GM10847 (cell line): Measurements from ENCODE around the gene NFASC.

Experiments
- POLR2A ChIP-seq: IDR thresholded peaks from 2 replicates; pipeline ENCODE4 v1.6.1; 2011; ENCODE audit not compliant: insufficient read length; ENCODE audit errors: extremely low read depth

NFASC gene

DNA sequence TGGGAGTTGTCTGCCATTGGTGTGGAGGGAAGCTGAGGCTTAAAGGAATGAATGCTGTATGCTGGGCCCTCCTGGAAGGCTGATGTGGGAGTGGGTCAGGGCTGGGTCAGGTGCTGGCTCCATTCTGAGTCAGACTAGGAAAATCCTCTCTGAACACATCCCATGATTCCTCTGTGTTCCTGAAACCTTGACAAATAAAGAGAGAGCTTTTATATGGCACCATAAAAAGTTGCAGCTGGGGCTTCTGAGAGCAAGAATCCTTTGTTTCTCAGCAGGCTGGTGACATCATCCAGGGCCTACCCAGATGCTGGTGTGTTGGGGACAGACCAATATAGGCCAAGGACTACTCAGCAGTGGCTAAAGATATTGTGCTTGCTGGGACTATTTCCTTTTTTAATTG is 27.8 kb upstream of the NFASC start:
- no peak for TF ChIP-seq POLR2A

DNA sequence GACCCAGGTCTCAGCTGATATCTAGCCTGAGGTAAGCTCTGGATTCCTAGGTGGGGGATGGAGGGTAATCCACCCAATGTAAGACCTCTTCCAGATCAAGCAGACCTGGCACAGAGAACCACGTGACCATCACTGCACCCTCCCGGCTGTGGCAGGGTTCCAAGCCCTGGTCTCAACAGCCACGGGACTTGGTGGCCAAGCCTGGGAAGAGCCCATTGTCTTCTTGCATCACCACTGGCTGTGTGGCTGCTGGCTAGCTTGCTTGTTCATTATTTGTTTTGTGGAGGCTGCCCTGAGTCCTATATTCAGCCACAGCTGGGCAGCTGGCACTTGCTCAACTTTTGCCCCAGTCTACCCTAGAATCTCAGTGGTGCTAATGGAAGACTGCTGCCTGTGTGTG is 24.1 kb upstream of the NFASC start:
- no peak for TF ChIP-seq POLR2A

DNA sequence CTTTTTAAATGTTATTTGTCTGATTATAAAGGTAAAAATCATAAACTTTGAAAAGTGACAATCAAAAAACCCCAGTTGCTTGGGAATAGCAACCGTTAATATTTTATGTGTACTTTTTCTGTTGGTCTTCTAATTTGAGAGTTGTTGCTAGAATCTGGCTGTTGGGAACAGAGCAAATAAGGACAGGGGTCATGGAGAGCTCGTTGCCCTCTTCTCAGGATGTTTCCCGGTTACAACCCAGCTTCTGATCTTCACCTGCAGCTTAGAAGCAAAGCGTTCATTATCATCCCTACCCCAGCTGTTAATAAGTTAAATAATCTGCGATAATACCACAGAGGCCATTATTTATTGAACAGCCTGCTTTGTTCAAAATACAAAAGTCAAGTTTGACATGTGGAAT is 22.1 kb upstream of the NFASC start:
- TF ChIP-seq POLR2A, result no peak

DNA sequence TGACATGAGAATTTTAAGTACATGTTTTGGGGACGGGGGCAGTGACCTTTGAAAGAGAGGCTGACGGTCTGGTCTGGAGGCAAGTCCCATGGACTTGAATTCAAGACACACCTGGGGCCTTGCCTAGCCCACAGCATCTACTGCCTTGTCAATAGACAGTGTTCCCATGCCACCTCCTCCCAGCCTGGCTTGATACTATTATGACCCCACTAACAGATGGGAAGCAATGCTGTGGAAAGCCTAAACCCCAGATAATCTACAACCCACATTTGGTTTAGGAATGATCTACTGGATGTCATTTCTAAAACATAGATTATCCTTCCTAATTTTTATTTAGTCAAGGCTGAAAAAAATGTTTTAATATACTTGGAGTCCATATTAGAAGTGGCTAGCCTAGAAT is 17.8 kb upstream of the NFASC start:
- no peak for TF ChIP-seq POLR2A

DNA sequence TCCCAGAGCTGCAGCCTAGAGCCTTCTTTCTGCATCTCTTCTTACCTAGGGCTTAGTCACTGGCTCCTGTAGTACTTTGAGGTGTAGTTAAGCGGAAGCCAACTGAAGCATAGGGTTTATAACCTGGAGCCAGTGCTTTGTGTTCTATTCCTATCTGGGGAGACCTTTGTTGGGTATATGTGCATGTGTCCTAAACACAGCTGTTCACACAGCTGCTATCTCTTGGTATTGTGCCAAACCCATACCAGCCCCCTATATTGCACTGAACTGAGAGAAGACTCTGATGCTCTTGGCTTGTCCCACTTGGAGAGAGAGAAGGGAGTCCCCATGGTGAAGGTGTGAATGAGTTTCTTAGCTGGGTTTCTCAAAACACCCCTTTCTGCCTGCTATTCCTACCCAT is 17.2 kb upstream of the NFASC start:
- TF ChIP-seq POLR2A, result no peak

DNA sequence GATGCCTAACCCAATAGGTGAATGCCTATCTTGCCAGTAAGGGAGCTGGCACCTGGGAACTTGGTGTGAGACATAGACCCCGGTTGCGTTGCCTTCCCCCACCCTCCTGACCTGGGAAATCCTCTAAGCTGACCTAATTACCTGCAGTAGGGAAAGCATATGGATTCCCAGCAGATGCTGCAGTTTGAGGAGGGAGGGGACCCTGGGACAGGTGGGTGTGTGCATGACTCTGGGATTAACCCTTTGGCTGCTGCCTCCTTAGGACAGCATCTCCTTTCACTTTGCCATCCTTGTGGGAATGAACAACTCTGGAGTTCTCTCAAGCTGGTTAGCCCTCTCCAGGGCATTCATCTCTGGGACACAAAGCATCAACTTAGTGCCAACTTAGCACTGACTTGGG is 16.4 kb upstream of the NFASC start:
- TF ChIP-seq POLR2A, result no peak

DNA sequence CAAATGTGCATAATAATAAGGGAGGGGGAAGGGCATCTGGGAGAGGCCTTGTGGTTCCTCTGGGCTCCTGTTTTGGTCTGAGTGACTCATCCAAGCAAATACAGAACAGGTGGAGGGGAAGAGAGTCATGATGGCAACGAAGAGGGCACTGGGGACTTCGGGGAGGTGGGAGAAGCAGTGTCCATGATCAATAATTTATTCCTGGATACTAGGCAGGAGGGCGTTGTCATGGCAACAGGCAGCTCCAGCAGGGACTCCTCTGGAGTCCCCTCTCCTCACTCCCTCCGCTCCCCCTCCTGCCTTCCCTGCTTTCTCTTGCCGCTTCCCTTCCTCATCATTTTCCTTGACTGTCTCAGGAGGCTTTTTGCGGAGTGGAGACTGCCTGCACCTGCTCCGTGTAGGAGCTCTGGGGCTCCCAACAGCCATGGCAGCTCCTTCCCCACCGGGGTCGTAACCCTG is 12.3 kb upstream of the NFASC start:
- no peak for TF ChIP-seq POLR2A

DNA sequence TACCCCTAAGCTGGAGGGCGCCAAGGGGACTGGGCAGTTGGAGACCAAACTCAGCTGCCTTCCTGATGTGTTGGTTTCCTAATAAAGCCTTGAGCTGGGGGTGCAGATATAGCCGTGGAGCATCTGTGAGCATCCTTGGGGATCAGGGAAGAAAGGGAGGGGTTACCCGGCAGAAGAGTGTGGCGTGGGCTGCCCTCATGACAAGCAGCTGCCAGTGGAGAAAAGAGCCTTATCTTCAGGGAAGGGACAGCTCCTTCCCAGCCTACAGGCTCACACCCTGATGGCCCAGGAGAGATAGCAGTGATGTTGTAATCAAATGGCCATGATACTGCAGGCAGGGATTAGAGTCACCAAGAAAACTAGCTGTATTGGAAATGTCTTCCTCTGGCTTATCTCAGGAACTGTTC is 10.8 kb upstream of the NFASC start:
- TF ChIP-seq POLR2A, result no peak

DNA sequence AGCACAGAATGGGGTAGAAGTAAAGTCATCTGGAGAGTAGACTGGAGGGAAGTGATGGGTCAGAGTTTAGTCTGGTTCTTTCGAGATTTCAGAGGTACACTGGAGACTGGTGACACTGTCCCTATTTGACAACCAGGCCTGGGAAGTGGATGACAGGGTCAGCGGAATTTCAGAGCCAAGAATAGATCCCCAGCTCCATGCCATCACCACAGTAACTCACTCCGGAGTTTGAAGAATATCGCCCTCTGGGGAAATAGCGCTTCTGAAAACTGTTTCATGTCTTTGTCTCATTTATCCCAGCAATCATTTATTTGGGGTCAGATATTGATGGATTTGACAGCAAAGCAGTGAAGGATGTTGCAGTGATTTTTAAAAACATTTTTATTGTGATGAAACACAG is 7.6 kb upstream of the NFASC start:
- TF ChIP-seq POLR2A, result no peak

DNA sequence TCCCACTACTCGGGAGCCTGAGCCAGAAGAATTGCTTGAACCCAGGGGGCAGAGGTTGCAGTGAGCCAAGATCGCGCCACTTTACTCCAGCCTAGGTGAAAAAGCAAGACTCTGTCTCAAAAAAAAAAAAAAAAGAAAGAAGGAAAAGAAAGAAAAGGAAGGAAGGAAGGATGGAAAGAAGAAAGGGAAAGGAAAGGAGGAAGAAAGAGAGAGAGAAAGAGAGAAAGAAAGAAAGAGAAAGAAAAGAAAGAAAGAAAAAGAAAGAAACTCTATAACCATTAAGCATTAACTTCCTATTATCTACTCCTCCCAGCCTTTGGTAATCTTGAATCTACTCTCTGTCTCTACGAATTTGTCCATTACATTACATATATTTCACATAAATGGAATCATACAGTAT is 6.9 kb upstream of the NFASC start:
- no peak for TF ChIP-seq POLR2A

DNA sequence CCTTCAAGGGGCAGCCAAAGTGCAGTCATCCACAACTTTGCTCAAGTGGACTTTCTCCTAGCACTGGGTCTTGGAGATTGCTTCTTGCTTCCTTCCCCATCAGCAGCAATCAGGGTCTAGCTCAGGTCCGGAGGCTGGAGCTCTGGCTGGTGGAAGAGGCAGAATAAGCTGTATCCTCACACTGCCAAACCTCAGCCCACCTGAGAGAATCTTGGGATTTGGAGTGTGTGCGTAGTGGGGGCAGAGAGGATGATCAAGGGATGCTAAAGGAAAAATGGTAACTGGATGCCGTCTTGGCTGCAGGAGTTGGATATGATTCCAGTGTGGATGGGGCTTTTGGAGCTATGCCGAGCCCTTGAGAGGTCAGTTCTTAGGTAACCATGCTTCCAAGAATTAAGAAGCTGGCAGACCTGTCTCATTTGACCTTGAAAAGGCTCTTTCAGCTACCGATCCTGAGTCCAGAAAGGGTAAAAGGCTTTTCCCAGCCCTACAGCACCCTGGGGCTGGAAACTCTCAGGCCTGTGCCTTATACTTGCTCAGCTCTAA is 4.5 kb upstream of the NFASC start:
- TF ChIP-seq POLR2A, result no peak

DNA sequence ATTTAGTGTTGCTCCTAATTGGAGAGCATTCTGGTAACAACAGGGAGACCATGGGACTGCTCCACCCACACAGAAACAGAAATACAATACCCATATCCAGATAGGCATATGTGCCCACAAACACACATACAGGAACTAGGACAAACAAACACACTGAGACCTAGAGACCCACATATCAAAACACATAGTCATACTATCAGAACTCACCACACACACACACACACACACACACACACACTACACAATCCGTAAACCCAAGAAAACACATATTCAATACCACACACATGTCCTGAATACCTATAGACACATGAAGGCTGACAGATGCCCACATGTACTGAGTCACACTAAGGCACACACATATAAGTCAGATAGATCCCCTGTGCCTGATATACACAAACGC is 3.5 kb upstream of the NFASC start:
- TF ChIP-seq POLR2A, result no peak

DNA sequence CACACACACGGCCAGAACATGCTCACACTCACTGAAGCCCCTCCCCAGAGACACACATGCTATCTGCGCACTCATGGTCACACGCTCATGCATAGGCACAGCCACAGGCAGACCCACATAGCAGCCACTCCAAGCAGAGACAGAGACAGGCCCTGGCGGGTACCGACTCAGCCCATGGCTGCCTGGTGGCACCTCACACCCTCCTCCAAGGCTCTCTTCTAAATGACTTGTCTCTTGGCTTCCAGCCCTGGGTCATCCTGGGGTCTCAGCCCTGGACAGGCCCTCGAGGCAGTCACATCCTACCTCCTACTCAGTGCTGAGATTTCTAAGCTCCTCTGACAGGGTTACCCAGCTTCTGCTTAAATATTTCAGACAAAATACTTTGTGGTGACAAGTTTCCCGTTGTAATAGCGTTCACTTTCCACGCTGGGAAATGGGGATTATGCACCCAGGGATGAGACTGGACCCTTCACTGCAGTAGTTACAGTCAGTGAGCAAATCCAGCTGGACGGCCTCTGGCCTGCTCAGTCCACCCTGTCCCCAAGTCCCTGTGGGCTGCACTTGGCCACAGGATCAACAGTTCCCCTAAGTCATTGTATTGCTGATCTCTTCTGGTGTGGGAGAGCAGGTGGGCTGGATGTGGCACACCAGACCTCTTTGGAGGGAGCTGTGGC is 2.9 kb upstream of the NFASC start:
- no peak for TF ChIP-seq POLR2A

DNA sequence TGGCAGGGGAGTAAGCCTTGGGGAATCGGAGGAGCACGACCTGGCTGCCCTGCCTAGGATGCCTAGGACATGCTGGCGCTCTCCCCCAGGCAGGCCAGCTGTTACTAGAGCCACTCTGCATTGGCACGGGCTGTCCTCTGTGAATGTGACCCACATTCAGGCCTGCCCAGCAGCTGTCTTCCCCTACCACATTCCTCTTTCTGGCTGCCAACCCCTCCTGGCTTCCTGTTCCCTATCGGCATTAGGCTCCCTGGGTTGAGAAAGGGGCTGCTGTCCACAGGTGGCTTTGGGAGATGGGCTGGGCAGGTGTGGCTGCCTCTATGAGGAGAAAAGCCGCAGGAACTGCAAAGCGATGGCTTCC is 2.3 kb upstream of the NFASC start:
- no peak for TF ChIP-seq POLR2A

DNA sequence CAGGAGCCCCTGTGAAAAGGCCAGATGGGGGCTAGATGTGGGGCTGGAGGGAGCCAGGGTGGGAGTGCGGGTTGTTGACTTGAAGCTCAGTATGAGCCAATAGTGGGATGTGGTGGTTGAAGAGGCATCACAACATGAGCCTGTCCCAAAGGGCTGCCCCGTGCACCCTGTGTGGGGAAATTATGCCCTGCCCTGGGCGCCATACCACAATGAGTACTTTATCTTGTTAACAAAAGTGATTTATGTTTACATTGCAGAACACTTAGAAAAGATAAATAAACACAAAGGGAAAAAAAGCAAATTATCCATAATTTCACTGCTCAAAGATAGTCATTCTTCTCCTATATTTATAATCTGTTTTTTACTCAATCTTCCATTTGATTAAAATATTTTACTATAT is 1.6 kb upstream of the NFASC start:
- no peak for TF ChIP-seq POLR2A

DNA sequence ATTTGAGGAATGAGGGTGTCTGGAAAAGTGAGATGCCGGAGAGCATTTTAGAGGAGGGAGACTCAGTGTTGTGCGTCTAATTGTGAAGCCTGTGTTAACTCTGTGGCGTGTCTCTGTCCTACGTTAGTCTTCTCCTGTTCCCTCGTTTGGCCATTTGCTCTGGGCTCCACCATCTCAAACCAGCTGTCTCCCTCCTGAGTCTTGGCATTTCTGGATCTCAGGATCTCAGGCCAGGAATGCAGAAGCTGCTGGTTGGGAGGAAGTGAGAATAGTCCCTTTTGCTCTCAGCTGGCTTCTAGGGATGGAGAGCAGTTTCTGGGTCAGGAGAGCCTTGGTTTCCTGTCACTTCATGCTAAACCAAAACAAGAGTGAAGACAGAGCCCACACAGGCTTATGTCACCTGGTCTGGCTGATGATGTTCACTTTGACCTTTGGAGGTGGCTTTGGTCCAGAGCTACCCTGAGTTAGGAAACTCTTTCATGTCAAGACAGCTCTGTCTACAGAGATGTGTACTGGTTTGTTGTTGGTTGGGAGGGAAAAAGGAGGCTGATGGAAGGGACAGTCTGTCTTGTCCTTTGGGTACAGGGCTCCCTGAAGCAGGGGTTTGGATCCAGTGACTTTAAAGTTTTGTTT is 859 bp downstream of the NFASC start:
- no peak for TF ChIP-seq POLR2A
